Ectodermal cell (in vitro differentiated cells): ENCODE results near the gene COX8A.

Experiments used
- H3K27ac ChIP-seq: 2 replicates; pipeline ENCODE4 v1.7.0; 2013; ENCODE audit warnings: mild to moderate bottlenecking, low read depth, low read length; ENCODE audit not compliant: insufficient read depth, poor library complexity, severe bottlenecking
- H3K27me3 ChIP-seq: 2 replicates; pipeline ENCODE4 v1.7.0; 2013; ENCODE audit warnings: mild to moderate bottlenecking, low read length; ENCODE audit not compliant: insufficient read depth, control insufficient read depth, poor library complexity, severe bottlenecking
- H3K36me3 ChIP-seq: one replicate; pipeline ENCODE4 v1.7.0; 2013; ENCODE audit warnings: low read length; ENCODE audit not compliant: control insufficient read depth, insufficient read depth
- H3K4me1 ChIP-seq: one replicate; pipeline ENCODE4 v1.7.0; 2013; ENCODE audit warnings: low read length; ENCODE audit not compliant: control insufficient read depth, insufficient read depth
- H3K4me3 ChIP-seq: 2 replicates; pipeline ENCODE4 v1.7.0; 2013; ENCODE audit warnings: low read depth, low read length, control low read depth; ENCODE audit not compliant: insufficient read depth
- H3K9me3 ChIP-seq: 2 replicates; pipeline ENCODE4 v1.7.0; 2013; ENCODE audit warnings: mild to moderate bottlenecking, low read length, moderate library complexity; ENCODE audit not compliant: control insufficient read depth
- WGBS, 2 experiments: methylation state at CpG; one replicate each; pipeline ENCODE4 v1.1.7; 2013; ENCODE audit warnings: missing lambda C conversion rate in 2 of 2; 5-methylcytosine and 5-hydroxymethylcytosine counted together

The COX8A gene

DNA sequence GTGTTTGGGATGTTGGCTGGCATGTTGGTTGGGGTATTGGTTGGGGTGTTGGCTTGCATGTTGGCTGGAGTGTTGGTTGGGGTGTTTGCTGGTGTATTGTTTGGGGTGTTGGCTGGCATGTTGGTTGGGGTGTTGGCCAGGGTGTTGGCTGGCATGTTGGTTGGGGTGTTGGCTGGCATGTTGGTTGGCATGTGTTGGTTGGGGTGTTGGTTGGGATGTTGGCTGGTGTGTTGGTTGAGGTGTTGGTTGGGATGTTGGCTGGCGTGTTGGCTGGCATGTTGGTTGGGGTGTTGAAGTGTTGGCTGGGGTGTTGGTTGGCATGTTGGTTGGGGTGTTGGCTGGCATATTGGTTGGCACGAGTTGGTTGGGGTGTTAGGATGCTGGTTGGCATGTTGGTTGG is 36.4 kb downstream of the COX8A start:
- peaks cover 39% of the 10 kb centered on the region for H3K27me3 ChIP-seq
- no peak overlapping the region for H3K27ac ChIP-seq
- H3K9me3 ChIP-seq: no peaks in the 10 kb centered on the region
- H3K4me3 ChIP-seq: no peak overlapping the region
- no peaks in the 10 kb centered on the region for H3K36me3 ChIP-seq
- 97 to 98% methylated on average over 2 of the region's 2 CpGs for WGBS, 2 experiments
- peaks cover 22% of the 10 kb centered on the region for H3K4me1 ChIP-seq

DNA sequence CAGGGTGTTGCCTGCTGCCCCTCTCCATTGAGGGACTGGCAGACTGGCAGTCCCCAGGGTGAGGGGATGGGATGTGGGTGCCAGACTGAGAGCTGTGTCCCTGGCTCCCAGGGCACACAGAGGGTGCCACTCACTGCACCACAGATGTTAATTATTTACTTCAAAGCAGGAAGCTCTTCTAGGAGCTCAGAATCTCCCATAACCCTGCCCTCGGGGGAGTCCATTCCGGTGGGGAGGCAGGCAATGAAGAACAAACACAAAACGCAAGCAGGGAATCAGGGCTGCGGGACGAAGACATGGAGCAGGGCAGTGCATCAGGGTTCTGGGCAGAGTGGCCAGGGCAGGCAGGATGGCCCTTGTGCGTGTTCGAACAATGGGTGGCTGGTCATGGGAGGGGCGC is 37.0 kb downstream of the COX8A start:
- WGBS, 2 experiments: 94 to 95% methylated on average over 8 of the region's 8 CpGs
- Histone ChIP-seq H3K27me3 (peaks cover 33% of the 10 kb centered on the region), H3K36me3 (no peaks in the 10 kb centered on the region), H3K4me3 (no peak overlapping the region), H3K9me3 (no peaks in the 10 kb centered on the region), H3K27ac (no peak overlapping the region), H3K4me1 (peaks cover 22% of the 10 kb centered on the region)

DNA sequence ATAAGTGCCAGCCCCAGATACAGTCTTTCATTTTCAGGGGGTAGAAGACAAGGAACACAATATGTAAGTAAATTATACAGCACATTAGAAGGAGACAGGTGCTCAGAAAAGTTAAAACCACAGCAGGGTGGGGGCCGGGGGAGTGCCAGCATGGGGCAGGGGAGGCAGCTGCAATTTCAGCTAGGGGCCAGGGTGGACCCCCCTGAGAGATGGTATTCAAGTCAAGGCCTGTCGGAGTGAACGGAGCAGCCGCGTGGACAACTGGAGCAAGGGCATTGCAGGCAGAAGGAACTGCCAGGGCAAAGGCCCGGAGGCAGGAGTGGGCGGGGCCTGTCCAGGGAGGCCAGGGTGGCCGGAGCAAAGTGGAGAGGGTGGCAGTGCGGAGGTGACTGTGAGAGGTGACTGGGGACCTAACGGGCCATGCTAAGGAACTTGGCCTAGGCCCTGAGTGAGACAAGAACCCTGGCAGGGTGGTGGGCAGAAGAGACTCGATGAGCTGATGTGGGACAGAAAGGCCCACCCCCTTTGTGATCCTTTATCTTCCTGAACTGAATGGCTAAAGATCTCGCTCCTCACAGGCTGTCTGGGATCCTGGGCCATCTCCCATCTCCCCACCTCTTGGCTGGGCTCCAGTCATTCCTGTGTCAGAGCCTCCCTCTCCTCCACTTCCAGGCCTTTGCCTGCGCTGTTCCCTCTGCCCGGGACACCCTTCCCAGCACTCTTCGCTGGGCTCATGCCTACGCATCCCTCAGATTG is 38.9 kb downstream of the COX8A start:
- Histone ChIP-seq H3K36me3 (no peaks in the 10 kb centered on the region), H3K9me3 (no peaks in the 10 kb centered on the region), H3K4me1 (peaks cover 8% of the 10 kb centered on the region), H3K27ac (no peak overlapping the region), H3K4me3 (no peak overlapping the region), H3K27me3 (peaks cover 14% of the 10 kb centered on the region)
- 89 to 91% methylated on average over 16 of the region's 16 CpGs for WGBS, 2 experiments

GRCh38 chr11:64014356-64014755 is 39.9 kb downstream of the COX8A start:
- no peak overlapping the region for H3K4me3 ChIP-seq
- peaks cover 8% of the 10 kb centered on the region for H3K4me1 ChIP-seq
- H3K27ac ChIP-seq: no peak overlapping the region
- 87 to 90% methylated on average over 11 of the region's 11 CpGs for WGBS, 2 experiments
- no peaks in the 10 kb centered on the region for H3K36me3 ChIP-seq
- H3K27me3 ChIP-seq: peaks cover 3% of the 10 kb centered on the region
- no peaks in the 10 kb centered on the region for H3K9me3 ChIP-seq

DNA sequence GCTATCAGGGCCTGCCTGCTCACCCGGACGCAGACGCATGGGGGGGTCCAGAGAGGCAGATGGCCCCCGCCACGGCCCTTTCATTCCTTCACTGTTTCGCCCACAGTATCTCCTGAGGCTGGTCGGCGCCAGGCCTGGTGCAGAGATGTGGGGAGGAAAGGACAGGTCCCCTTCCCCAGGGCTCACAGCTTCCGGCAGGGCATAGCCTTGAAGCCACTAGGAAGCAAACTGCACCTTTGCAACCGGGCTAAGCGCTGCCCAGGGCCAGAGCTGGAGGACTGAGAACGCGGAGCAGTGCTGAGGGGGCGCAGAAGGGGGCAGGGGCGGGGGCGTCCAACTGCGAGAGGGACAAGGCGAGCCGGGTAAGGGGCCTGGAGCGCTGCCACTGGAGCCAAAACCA is 41.1 kb downstream of the COX8A start:
- Histone ChIP-seq H3K27me3 (no peaks in the 10 kb centered on the region), H3K9me3 (no peaks in the 10 kb centered on the region), H3K4me1 (peaks cover 8% of the 10 kb centered on the region), H3K4me3 (no peak overlapping the region), H3K27ac (no peak overlapping the region), H3K36me3 (no peaks in the 10 kb centered on the region)
- WGBS, 2 experiments: 88% methylated on average over 20 of the region's 20 CpGs

DNA sequence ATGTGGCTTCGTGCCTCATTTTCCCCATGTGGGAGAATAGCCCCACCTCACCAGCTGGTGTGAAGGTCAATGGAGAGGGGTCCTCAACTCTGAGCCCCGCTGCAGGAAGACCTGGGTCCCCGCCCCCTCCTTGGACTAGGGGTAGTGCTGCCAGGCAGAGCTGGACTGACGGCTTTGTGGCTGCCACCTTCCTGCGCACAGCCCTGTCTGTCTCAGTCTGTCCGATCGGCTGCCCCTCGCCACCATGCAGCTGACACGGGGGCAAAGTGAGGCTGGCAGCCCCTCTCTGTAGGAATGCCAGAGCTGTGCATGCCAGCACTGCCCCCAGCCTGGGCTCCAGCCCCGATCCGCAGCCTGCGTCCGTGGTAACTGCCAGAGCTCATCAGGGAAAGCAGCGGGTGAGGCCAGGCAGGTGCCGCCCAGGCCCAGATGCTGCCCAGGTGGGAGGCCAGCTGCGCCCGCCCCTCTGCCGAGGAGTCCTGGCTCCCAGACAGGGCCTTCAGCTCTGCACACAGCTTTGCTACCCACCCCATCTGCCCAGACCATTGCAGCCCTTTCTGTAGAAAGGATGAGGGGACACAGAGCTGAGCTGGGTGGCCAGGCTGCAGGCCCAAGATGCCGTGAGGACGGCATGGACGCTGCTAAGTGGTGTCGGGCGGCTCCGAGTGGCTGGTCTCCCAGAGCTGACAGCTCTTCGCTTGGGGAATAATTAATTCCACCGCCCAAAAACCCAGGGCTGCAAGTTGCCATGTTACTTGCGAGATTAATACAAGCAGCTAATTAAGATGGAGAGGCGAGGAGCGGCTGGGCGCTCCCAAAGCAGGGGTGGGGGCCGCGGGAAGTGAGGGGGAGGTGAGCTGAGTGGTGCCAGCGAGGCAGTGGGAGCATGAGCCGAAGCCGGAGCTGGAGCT is 41.8 kb downstream of the COX8A start:
- no peaks in the 10 kb centered on the region for H3K36me3 ChIP-seq
- no peak overlapping the region for H3K4me3 ChIP-seq
- H3K27ac ChIP-seq: no peak overlapping the region
- 91% methylated on average over 35 of the region's 35 CpGs for WGBS, 2 experiments
- H3K27me3 ChIP-seq: no peaks in the 10 kb centered on the region
- H3K9me3 ChIP-seq: no peaks in the 10 kb centered on the region
- peaks cover 10% of the 10 kb centered on the region for H3K4me1 ChIP-seq

- no peaks in the 10 kb centered on the region for H3K27me3 ChIP-seq
- peaks cover 15% of the 10 kb centered on the region for H3K4me1 ChIP-seq
- no peaks in the 10 kb centered on the region for H3K36me3 ChIP-seq
- no peak overlapping the region for H3K27ac ChIP-seq
- no peaks in the 10 kb centered on the region for H3K9me3 ChIP-seq
- no peak overlapping the region for H3K4me3 ChIP-seq
- WGBS, 2 experiments: 91 to 93% methylated on average over 7 of the region's 7 CpGs
These were observed 43.5 kb downstream of the COX8A start for GRCh38 chr11:64017945-64018224.

GRCh38 chr11:64018310-64018709 is 43.9 kb downstream of the COX8A start:
- Histone ChIP-seq H3K4me3 (no peak overlapping the region), H3K36me3 (no peaks in the 10 kb centered on the region), H3K27ac (no peak overlapping the region), H3K9me3 (no peaks in the 10 kb centered on the region), H3K4me1 (peaks cover 15% of the 10 kb centered on the region), H3K27me3 (no peaks in the 10 kb centered on the region)
- WGBS, 2 experiments: 91 to 94% methylated on average over 8 of the region's 8 CpGs

- Histone ChIP-seq H3K4me1 (peaks cover 20% of the 10 kb centered on the region), H3K9me3 (no peaks in the 10 kb centered on the region), H3K27ac (no peak overlapping the region), H3K27me3 (no peaks in the 10 kb centered on the region), H3K36me3 (no peaks in the 10 kb centered on the region), H3K4me3 (no peak overlapping the region)
- 89 to 90% methylated on average over 27 of the region's 27 CpGs for WGBS, 2 experiments
These were observed 45.0 kb downstream of the COX8A start for GRCh38 chr11:64019106-64020037.
